H9 (cell line): ENCODE results near the gene DUSP5. TPM values are rescaled to one million over a fixed set of nuclear protein-coding genes. Genes with fewer than 3 reads are reported as not detected.

Source experiments
- DNase-seq: peaks from one replicate; pipeline ENCODE4 v3.0.0-alpha.2; 2017
- H2AFZ ChIP-seq: one replicate; pipeline ENCODE4 v1.6.1; 2013; ENCODE audit warnings: mild to moderate bottlenecking, low read length, control low read depth, moderate library complexity
- H2AK5ac ChIP-seq: 2 replicates; pipeline ENCODE4 v1.6.1; 2013; ENCODE audit warnings: low read length, control low read depth, mixed read lengths; ENCODE audit not compliant: insufficient read length
- H2BK120ac ChIP-seq: one replicate; pipeline ENCODE4 v1.6.1; 2013; ENCODE audit warnings: low read depth, mild to moderate bottlenecking, low read length, control low read depth, inconsistent platforms; ENCODE audit not compliant: poor library complexity, severe bottlenecking
- H2BK12ac ChIP-seq: 2 replicates; pipeline ENCODE4 v1.6.1; 2013; ENCODE audit warnings: low read length, control low read depth, mixed read lengths, low read depth; ENCODE audit not compliant: insufficient read length
- H2BK15ac ChIP-seq: 2 replicates; pipeline ENCODE4 v1.6.1; 2013; ENCODE audit warnings: low read depth, low read length, control low read depth
- H2BK20ac ChIP-seq: one replicate; pipeline ENCODE4 v1.6.1; 2013; ENCODE audit warnings: low read depth, mild to moderate bottlenecking, low read length, control low read depth, inconsistent platforms; ENCODE audit not compliant: poor library complexity, severe bottlenecking
- H2BK5ac ChIP-seq: 2 replicates; pipeline ENCODE4 v1.6.1; 2013; ENCODE audit warnings: low read length, control low read depth, mixed read lengths; ENCODE audit not compliant: insufficient read length
- H3K14ac ChIP-seq: 2 replicates; pipeline ENCODE4 v1.6.1; 2013; ENCODE audit warnings: low read length, control low read depth; ENCODE audit not compliant: insufficient read depth
- H3K18ac ChIP-seq: 2 replicates; pipeline ENCODE4 v1.6.1; 2013; ENCODE audit warnings: low read depth, mild to moderate bottlenecking, mixed read lengths, low read length, control low read depth; ENCODE audit not compliant: insufficient read length
- H3K23ac ChIP-seq: 2 replicates; pipeline ENCODE4 v1.6.1; 2013; ENCODE audit warnings: low read length, control low read depth, mixed read lengths, low read depth; ENCODE audit not compliant: insufficient read length
- H3K23me2 ChIP-seq: 2 replicates; pipeline ENCODE4 v1.6.1; 2013; ENCODE audit warnings: low read depth, mild to moderate bottlenecking, mixed read lengths, low read length, control low read depth; ENCODE audit not compliant: insufficient read length, poor library complexity, severe bottlenecking
- H3K27ac ChIP-seq: 2 replicates; pipeline ENCODE4 v1.5.1; 2013; ENCODE audit warnings: low read length, control low read depth, mixed read lengths, low read depth; ENCODE audit not compliant: insufficient read length
- H3K27me3 ChIP-seq: 2 replicates; pipeline ENCODE4 v1.6.1; 2013; ENCODE audit warnings: low read length, control low read depth, inconsistent platforms; ENCODE audit not compliant: insufficient read depth
- H3K4ac ChIP-seq: 2 replicates; pipeline ENCODE4 v1.6.1; 2013; ENCODE audit warnings: low read depth, mild to moderate bottlenecking, control low read depth, inconsistent platforms, low read length, moderate library complexity
- H3K4me1 ChIP-seq: 2 replicates; pipeline ENCODE4 v1.6.1; 2013; ENCODE audit warnings: low read length, control low read depth, inconsistent platforms; ENCODE audit not compliant: insufficient read depth
- H3K4me2 ChIP-seq: 2 replicates; pipeline ENCODE4 v1.6.1; 2013; ENCODE audit warnings: low read length, control low read depth, mixed read lengths; ENCODE audit not compliant: insufficient read length, insufficient read depth
- H3K56ac ChIP-seq: 2 replicates; pipeline ENCODE4 v1.6.1; 2013; ENCODE audit warnings: low read depth, mild to moderate bottlenecking, mixed read lengths, low read length, control low read depth; ENCODE audit not compliant: insufficient read length
- H3K79me1 ChIP-seq: 2 replicates; pipeline ENCODE4 v1.6.1; 2013; ENCODE audit warnings: low read depth, mild to moderate bottlenecking, moderate library complexity, low read length, control low read depth, inconsistent platforms; ENCODE audit not compliant: insufficient read depth, poor library complexity, severe bottlenecking
- H3K79me2 ChIP-seq: 2 replicates; pipeline ENCODE4 v1.6.1; 2013; ENCODE audit warnings: low read length, control low read depth, inconsistent platforms; ENCODE audit not compliant: insufficient read depth
- H3K9ac ChIP-seq: 2 replicates; pipeline ENCODE4 v1.6.1; 2013; ENCODE audit warnings: low read length, control low read depth, mixed read lengths; ENCODE audit not compliant: insufficient read length; ENCODE audit errors: extremely low read depth
- H3K9me3 ChIP-seq: one replicate; pipeline ENCODE4 v1.6.1; 2013; ENCODE audit warnings: low read depth, low read length, inconsistent platforms; ENCODE audit not compliant: control insufficient read depth
- H3T11ph ChIP-seq: one replicate; pipeline ENCODE4 v1.6.1; 2013; ENCODE audit warnings: mild to moderate bottlenecking, low read length, control low read depth, inconsistent platforms
- H4K20me1 ChIP-seq: one replicate; pipeline ENCODE4 v1.6.1; 2013; ENCODE audit not compliant: control insufficient read depth, insufficient read length, insufficient read depth
- H4K5ac ChIP-seq: 2 replicates; pipeline ENCODE4 v1.6.1; 2013; ENCODE audit warnings: low read depth, mild to moderate bottlenecking, mixed read lengths, low read length, control low read depth; ENCODE audit not compliant: insufficient read length
- H4K8ac ChIP-seq: replicated peaks from 2 replicates; pipeline ENCODE4 v1.6.1; 2013; ENCODE audit warnings: low read length, control low read depth, mixed read lengths, low read depth; ENCODE audit not compliant: insufficient read length
- H4K91ac ChIP-seq: 2 replicates; pipeline ENCODE4 v1.6.1; 2013; ENCODE audit warnings: low read depth, mild to moderate bottlenecking, moderate library complexity, mixed read lengths, low read length, control low read depth; ENCODE audit not compliant: insufficient read length
- H3K27ac Mint-ChIP-seq, 3 experiments: 2 replicates in 2 of 3; 3 replicates in 1 of 3; pipeline ENCODE4 v1.8.0; 2020 to 2021; ENCODE audit warnings: mixed read lengths in 3 of 3, mild to moderate bottlenecking in 1 of 3, moderate library complexity in 1 of 3
- H3K27me3 Mint-ChIP-seq: 2 replicates; pipeline ENCODE4 v1.8.0; 2021; ENCODE audit warnings: low read depth, mild to moderate bottlenecking, moderate library complexity, mixed read lengths
- H3K36me3 Mint-ChIP-seq, 3 experiments: 2 replicates in 2 of 3; 3 replicates in 1 of 3; pipeline ENCODE4 v1.8.0; 2020 to 2021; ENCODE audit warnings: low read depth in 3 of 3, mixed read lengths in 3 of 3; ENCODE audit not compliant: insufficient read depth in 1 of 3
- H3K4me1 Mint-ChIP-seq, 2 experiments: 2 replicates each; pipeline ENCODE4 v1.8.0; 2020; ENCODE audit warnings: mixed read lengths in 2 of 2
- H3K4me3 Mint-ChIP-seq, 2 experiments: 2 replicates in 1 of 2; 3 replicates in 1 of 2; pipeline ENCODE4 v1.8.0; 2020 to 2021; ENCODE audit warnings: mild to moderate bottlenecking in 2 of 2, mixed read lengths in 2 of 2, moderate library complexity in 1 of 2
- H3K9me3 Mint-ChIP-seq, 2 experiments: 2 replicates in 1 of 2; 3 replicates in 1 of 2; pipeline ENCODE4 v1.8.0; 2020; ENCODE audit warnings: mild to moderate bottlenecking in 2 of 2, mixed read lengths in 2 of 2, moderate library complexity in 1 of 2
- CTCF ChIP-seq: fragments of 200-600 bp; sonication (generic); conservative IDR thresholded peaks from 3 replicates; pipeline ENCODE4 v1.8.0; 2021; ENCODE audit warnings: antibody characterized with exemption, mild to moderate bottlenecking
- WGBS: extraction: QIAGEN DNeasy Blood & Tissue Kit; methylation state at CpG from one replicate; pipeline ENCODE4 v1.1.7; 2013; ENCODE audit warnings: missing lambda C conversion rate, low lambda C conversion rate, mixed read lengths; ENCODE audit not compliant: insufficient read length; ENCODE audit errors: extremely low coverage; 5-methylcytosine and 5-hydroxymethylcytosine counted together
- total RNA-seq: library from RNA; stranded (reverse); gene quantifications from 2 replicates; pipeline ENCODE4 v1.2.1, GENCODE V29; 2021

DUSP5 gene
- total RNA-seq, 1 experiment from 2014 or later, result 29.3 TPM

- peaks cover 12% of the 10 kb centered on the region for H3K4me1 ChIP-seq
- H3K23me2 ChIP-seq, result peaks cover 25% of the 10 kb centered on the region
- H3K14ac ChIP-seq, result no peak overlapping the region
- no peaks in the 10 kb centered on the region; the same call in 1 of the 2 replicates for H3K27me3 ChIP-seq
- H3K4me2 ChIP-seq, result peak overlapping the region; percentile 47
- H3K18ac ChIP-seq, result no peak overlapping the region
- Mint-ChIP-seq H3K4me1 (peaks cover 53 to 59% of the 10 kb centered on the region in 2 experiments), H3K36me3 (peaks cover 6 to 21% (median 10%) of the 10 kb centered on the region in 3 experiments; a peak in 4 of 7 replicates), H3K4me3 (peak overlapping the region; percentile 78 to 92), H3K27me3 (peaks cover 38% of the 10 kb centered on the region), H3K27ac (peak overlapping the region in 2 of 3 experiments; percentile 42 to 93; a peak in 4 of 7 replicates), H3K9me3 (peaks cover 0 to 2% of the 10 kb centered on the region in 2 experiments; a peak in 3 of 5 replicates)
- WGBS, result no CpG with 5 or more reads among the region's 21 CpGs
- H2AK5ac ChIP-seq, result no peak overlapping the region
- no peaks in the 10 kb centered on the region for H3K9me3 ChIP-seq
- H4K91ac ChIP-seq, result no peak overlapping the region
- H3K9ac ChIP-seq, result peak overlapping the region; percentile 9
- no peaks in the 10 kb centered on the region for H3K79me1 ChIP-seq
- H3T11ph ChIP-seq, result no peak overlapping the region
- no peak overlapping the region for H2BK20ac ChIP-seq
- peak; percentile 76 for DNase-seq
- peaks cover 4% of the 10 kb centered on the region for H4K20me1 ChIP-seq
- H3K23ac ChIP-seq, result no peak overlapping the region
- H2BK120ac ChIP-seq, result no peak overlapping the region
- H2BK15ac ChIP-seq, result no peak overlapping the region
- no peak overlapping the region for H4K8ac ChIP-seq
- H3K4ac ChIP-seq, result no peak overlapping the region
- no peak overlapping the region for H4K5ac ChIP-seq
- H3K56ac ChIP-seq, result no peak overlapping the region
- H2BK5ac ChIP-seq, result no peak overlapping the region
- H3K79me2 ChIP-seq, result peaks cover 21% of the 10 kb centered on the region; the same call in 1 of the 2 replicates
- no peak overlapping the region for H2BK12ac ChIP-seq
- H2AFZ ChIP-seq, result no peak overlapping the region
- no peak overlapping the region for H3K27ac ChIP-seq
- no peak for TF ChIP-seq CTCF
Observed at GRCh38 chr10:110498982-110499795, 1.5 kb downstream of the DUSP5 start.
